GM12874 (cell line): ENCODE results near the gene IGFL2.

ENCODE experiments used
- TF ChIP-seq, protein P1 (sequence below): IDR thresholded peaks from 2 replicates; pipeline ENCODE4 v1.5.1; 2011; ENCODE audit warnings: low read depth, mild to moderate bottlenecking, control low read depth, low read length, moderate library complexity; ENCODE audit not compliant: insufficient read depth

IGFL2 gene

GRCh38 chr19:46142294-46142693, 5.7 kb upstream of the IGFL2 start:
- TF ChIP-seq, protein P1, sequence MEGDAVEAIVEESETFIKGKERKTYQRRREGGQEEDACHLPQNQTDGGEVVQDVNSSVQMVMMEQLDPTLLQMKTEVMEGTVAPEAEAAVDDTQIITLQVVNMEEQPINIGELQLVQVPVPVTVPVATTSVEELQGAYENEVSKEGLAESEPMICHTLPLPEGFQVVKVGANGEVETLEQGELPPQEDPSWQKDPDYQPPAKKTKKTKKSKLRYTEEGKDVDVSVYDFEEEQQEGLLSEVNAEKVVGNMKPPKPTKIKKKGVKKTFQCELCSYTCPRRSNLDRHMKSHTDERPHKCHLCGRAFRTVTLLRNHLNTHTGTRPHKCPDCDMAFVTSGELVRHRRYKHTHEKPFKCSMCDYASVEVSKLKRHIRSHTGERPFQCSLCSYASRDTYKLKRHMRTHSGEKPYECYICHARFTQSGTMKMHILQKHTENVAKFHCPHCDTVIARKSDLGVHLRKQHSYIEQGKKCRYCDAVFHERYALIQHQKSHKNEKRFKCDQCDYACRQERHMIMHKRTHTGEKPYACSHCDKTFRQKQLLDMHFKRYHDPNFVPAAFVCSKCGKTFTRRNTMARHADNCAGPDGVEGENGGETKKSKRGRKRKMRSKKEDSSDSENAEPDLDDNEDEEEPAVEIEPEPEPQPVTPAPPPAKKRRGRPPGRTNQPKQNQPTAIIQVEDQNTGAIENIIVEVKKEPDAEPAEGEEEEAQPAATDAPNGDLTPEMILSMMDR = no peak

- TF ChIP-seq, protein P1 = no peak
These were observed 3.3 kb upstream of the IGFL2 start for GRCh38 chr19:46144756-46145155.

GRCh38 chr19:46147166-46147740, 785 bp upstream of the IGFL2 start:
- TF ChIP-seq, protein P1 = no peak

- TF ChIP-seq, protein P1 = no peak
These were observed 2.6 kb downstream of the IGFL2 start for GRCh38 chr19:46150606-46151005.

- TF ChIP-seq, protein P1 = no peak
These were observed 7.2 kb downstream of the IGFL2 start for GRCh38 chr19:46155237-46155636.

DNA sequence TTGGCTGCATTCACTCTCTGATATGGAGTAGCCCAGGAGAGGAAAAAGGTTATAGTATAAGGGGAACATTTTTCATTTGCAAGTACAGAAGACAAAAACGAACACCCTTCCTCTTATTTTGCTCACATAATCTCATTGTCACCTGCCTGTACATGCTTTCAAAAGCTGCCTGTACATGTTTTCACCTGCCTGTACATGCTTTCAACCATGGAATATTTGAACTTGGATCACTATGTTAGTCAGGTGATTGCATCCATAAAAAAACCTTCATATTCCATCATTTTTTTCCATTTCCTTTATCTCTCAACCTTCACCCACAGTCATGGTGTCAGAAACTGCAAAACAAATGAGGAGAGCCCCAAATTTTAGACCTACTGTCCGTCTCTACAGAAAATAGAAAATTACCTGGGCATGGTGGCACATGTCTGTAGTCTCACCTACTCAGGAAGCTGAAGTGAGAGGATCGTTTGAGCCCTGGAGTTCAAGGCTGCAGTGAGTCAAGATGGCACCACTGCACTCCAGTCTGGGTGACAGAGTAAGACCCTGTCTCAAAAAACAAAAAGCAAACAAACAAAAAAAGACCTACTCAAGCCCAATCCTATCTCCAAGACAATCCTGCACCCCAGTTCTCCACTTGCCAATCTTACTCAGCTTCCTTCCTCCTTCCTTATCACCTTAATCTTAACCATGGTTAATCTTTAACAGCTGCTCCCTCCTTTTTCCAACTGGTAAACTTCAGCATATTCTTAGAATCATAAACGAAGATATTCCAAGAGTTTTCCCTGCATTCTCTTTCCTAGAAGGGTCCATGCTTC, 11.6 kb downstream of the IGFL2 start:
- TF ChIP-seq, protein P1 = no peak

DNA sequence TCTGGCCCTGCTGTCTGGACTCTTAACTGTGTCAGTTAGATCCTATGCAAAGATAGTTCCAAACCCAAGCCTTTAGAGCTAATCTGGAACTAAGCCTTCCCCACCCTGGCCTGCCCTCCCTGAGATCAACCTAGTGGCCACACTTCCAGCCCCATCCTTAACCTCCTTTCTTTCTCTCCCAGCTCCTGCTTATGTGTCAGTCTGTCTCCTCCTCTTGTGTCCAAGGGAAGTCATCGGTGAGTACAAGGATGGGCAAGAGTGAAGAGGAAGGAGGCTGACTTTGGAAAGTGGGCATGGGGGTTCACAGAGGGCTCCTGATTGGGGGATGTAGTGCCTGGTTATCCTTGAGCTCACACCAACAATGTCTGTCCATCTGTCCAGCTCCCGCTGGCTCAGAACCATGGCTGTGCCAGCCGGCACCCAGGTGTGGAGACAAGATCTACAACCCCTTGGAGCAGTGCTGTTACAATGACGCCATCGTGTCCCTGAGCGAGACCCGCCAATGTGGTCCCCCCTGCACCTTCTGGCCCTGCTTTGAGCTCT, 12.3 kb downstream of the IGFL2 start:
- TF ChIP-seq, protein P1 = no peak
